ENCODE measurements around the gene TMEM182.

TMEM182 gene

DNA sequence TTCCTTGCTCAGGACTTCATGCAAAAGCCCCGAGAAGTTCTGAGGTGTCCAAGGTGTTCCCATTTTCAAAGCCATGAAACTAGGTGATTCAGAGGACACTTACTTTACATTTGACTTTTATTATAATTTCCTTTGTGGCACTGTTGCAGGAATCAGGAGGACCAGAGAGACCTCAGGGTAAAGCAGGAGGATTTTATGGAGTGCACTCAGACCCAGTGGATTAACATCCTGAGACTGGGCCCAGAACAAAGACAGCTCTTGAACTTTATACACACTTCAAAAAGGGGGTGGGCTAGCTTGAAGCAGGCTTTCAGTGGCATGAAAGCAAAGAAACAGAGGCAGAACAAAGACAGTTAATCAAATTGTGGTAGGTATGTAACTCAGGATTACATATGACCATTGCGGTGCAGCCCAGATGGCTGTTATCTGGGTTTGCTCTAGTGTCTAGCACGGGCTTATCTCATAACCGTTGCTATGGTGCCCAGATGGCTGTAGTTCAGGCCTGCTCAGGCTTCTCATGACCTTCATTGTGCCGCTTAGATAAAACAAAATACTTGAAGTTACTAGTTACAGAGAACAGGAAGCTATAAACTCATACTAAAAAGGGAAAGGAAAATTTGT is 39.4 kb downstream of the TMEM182 start:
- CTCF ChIA-PET = interaction anchor here (9.4 kb wide), 1 partner anchor 47 kb away, joined by 118 read pairs; no protein-coding TSS in a partner anchor
- Mint-ChIP-seq H3K27me3 (no peaks in the 10 kb centered on the region), H3K36me3 (peaks cover 36% of the 10 kb centered on the region), H3K4me1 (peaks cover 27% of the 10 kb centered on the region), H3K4me3 (no peak overlapping the region), H3K9me3 (peaks cover 49% of the 10 kb centered on the region), H3K27ac (no peak overlapping the region)
- no peak for DNase-seq

DNA sequence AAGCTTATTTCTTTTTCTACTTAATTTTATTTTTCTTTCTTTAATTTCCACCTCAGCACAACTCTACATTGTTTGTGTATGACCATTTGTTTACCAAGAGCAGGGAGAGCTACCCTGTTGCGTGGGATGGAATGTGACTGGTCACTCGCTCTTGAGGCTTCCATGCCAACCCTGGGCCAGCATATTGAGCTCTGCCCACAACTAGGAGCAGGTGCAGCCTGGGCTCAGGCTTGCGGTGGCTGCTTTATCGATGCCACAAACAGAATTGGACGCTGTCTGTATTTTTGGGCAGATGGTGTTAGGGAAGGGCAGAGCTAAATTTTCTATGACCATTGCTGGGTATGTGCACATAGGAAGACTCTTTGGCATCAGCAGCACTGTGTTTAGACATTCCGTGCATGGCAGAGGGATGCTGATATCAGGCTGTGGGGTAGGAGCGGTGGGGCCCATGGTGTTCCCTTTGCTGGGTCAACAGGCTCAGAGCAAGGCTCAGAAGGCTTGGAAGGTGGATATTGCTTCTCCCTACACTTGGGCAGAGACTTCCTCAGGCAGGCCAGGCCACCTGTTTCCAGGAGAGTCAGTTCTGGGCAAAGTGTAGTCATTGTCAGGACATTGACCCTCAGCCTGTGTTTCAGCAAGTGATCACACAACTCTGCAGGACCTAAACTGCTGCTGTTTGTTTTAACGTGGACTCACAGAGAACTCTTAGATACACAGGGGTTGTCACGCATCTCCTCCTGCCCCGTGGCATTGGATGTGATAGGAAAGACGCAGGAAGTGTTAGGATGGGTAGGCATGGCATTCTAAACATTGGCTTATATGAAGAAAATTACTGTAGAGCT is 40.2 kb downstream of the TMEM182 start:
- Mint-ChIP-seq H3K4me1 (peaks cover 27% of the 10 kb centered on the region), H3K36me3 (peaks cover 36% of the 10 kb centered on the region), H3K4me3 (no peak overlapping the region), H3K27ac (no peak overlapping the region), H3K27me3 (no peaks in the 10 kb centered on the region), H3K9me3 (peaks cover 49% of the 10 kb centered on the region)
- CTCF ChIA-PET = interaction anchor here (1.1 to 9.4 kb wide), 2 partner anchors 14 to 48 kb away, joined by 3 to 118 read pairs; no protein-coding TSS in a partner anchor
- no peak for DNase-seq

DNA sequence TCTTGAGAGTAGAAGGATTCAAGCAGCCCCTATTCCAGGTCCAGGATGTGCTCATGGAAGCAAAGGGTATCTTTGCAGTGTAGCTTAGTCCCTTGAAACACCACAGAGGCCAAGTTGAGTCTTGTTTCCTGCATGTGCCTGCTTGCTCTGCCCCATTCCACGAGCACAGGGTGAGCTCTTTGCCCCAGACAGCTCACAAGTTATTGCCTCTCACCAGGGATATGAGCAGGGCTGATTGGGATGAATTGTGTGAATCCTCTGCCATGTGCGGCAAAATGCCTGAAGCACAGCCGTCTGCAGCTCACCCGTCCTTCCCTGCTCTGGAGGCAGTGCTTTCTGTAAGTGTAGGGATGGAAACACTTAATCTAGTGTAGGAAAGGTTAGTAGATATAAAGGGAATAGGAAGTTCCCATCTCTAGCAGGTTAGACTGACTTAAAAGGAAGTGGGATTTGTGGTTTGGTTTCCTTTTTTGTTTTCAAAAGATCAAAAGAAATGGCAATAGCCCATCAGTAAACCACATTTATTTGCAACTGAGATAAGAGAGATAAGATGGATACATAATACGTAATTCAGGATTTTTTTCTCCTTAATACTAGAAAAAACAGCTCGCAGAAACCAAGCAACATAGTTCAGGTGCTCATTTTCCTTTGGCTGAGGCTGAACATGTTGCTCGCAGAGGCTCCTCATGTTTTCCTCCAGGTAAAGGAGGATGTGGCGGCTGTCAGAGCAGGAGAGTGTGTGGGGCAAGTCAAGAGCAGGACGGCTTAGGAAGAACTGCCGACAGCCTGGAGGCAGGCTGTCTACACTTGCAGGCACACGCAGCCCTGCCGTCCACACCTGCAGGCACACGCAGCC is 41.4 kb downstream of the TMEM182 start:
- Mint-ChIP-seq H3K9me3 (peaks cover 46% of the 10 kb centered on the region), H3K27me3 (no peaks in the 10 kb centered on the region), H3K4me3 (peak overlapping the region; percentile 0), H3K27ac (peak overlapping the region; percentile 3), H3K36me3 (peaks cover 36% of the 10 kb centered on the region), H3K4me1 (peaks cover 27% of the 10 kb centered on the region)
- CTCF ChIA-PET = interaction anchor here (1.1 to 9.4 kb wide), 2 partner anchors 13 to 49 kb away, joined by 3 to 118 read pairs; no protein-coding TSS in a partner anchor
- peak; percentile 27 for DNase-seq

DNA sequence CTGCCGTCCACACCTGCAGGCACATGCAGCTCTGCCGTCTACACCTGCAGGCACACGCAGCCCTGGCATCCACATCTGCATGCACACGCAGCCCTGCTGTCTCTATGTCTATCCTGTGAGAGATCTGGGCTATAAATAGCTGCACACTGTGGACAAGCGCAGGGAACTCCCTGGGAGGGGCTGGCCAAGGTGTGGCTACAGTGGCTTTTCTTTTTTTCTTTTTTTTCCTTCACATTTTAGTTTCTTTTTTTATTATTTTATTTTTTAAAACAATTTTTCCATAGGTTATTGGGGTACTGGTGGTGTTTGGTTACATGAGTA is 42.0 kb downstream of the TMEM182 start:
- DNase-seq = no peak
- Mint-ChIP-seq H3K27ac (no peak overlapping the region), H3K36me3 (peaks cover 35% of the 10 kb centered on the region), H3K4me1 (peaks cover 27% of the 10 kb centered on the region), H3K9me3 (peaks cover 46% of the 10 kb centered on the region), H3K27me3 (no peaks in the 10 kb centered on the region), H3K4me3 (no peak overlapping the region)
- CTCF ChIA-PET = interaction anchor here (1.1 to 9.4 kb wide), 2 partner anchors 45 to 50 kb away, joined by 4 to 118 read pairs; no protein-coding TSS in a partner anchor

DNA sequence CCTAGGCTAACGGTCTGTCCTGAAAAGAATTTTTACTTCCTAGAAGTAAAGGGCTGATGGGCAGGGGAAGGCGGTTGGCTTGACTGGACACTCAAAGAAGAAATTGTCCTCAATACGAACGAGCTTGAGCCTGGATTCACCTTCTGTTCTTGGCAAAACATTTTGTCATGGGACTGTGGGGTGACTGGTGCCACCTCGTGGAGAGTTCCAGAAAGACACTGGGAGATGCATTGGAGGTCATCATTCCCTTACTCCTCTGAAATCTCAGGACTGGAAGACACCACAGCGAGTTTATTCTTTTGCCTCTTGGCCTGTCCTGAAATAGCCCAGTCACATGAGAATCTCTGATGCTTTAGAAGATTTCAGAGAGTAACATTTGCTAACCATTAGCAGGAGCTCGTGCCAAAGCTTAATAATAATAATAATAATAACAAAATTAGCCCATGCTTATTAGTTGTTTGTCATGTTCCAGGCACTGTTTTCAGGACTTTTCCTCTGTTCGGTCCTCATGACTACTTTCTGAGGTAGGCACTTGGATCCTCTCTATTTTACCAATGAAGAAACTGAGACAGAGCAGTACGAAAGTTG is 44.5 kb downstream of the TMEM182 start:
- H3K4me1 Mint-ChIP-seq = peaks cover 27% of the 10 kb centered on the region
- H3K36me3 Mint-ChIP-seq = peaks cover 15% of the 10 kb centered on the region
- peak; percentile 63 for DNase-seq
- H3K27ac Mint-ChIP-seq = no peak overlapping the region
- peaks cover 22% of the 10 kb centered on the region for H3K9me3 Mint-ChIP-seq
- CTCF ChIA-PET = interaction anchor here (0.7 to 9.4 kb wide), 10 partner anchors 8 to 334 kb away, joined by 3 to 118 read pairs (median 4); partner anchors contain the start of gene SLC9A4
- no peak overlapping the region for H3K4me3 Mint-ChIP-seq
- no peaks in the 10 kb centered on the region for H3K27me3 Mint-ChIP-seq

DNA sequence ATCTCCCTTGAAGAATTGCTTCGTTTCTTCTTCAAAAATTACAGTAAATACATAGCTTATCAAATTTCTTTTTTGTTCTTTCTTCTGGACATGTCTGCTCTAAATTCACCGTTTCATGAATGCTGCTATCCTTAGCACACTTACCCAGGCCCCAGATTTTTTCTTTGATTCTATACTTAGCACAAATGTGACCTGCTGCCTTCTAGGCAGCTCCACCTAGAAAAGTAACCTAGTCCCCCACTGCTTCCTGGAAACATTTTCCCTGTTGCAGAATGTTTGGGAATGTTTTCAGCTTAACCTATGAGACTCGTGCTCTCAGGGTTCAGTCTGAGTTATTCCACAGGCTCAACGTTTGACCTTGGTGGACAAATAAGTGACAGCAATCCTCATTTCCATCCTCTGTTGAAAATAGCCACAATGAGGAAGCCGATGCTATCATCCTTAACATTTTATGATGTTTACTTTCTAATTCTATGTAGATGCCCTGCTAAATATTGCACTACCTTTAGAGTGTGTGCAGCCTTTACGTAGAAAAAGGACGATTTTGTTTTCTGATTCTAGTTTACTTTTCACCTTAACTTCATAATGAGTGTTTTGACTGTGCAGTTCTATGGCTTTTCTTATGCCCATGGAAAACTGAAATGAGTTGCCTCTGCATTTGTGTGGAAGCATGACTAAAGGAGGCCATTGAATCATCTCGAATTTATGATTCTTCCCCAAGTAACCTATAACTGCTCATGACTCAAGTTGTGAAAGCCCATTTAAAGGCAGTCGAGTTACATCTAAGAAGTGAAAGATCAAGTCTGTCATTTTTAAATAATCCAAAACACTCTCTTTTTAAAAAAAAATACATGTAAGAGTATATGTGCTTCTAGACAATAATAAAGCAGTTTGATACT is 47.7 kb downstream of the TMEM182 start:
- Mint-ChIP-seq H3K27ac (no peak overlapping the region), H3K36me3 (no peaks in the 10 kb centered on the region), H3K9me3 (no peaks in the 10 kb centered on the region), H3K4me3 (no peak overlapping the region), H3K4me1 (peaks cover 3% of the 10 kb centered on the region), H3K27me3 (no peaks in the 10 kb centered on the region)
- CTCF ChIA-PET = interaction anchor here (0.7 to 9.4 kb wide), 2 partner anchors 56 to 347 kb away, joined by 3 to 118 read pairs; no protein-coding TSS in a partner anchor
- DNase-seq = no peak

DNA sequence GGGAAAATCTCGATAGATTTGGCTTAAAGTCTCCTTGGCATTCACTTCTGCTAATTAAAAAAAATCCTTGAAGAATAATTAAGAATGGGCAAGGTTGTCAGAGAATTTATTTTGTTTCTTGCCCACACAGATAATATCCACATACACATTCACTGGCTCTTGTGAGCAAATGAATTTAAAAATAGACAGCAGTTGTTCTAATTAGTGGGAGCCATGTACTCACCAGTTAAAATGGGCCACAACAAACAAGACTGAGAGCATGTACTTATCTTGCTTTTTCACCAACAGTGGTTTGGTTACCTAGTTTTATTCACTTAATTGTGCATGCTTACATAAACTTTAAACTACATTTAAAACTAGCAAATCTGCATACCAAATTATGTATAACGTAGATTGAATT is 53.5 kb downstream of the TMEM182 start:
- Mint-ChIP-seq H3K4me1 (no peaks in the 10 kb centered on the region), H3K27ac (no peak overlapping the region), H3K27me3 (no peaks in the 10 kb centered on the region), H3K36me3 (no peaks in the 10 kb centered on the region), H3K4me3 (no peak overlapping the region), H3K9me3 (no peaks in the 10 kb centered on the region)
- CTCF ChIA-PET = interaction anchor here (0.9 to 1.6 kb wide), 3 partner anchors 9 to 62 kb away, joined by 3 to 6 read pairs (median 4); no protein-coding TSS in a partner anchor
- DNase-seq = no peak

DNA sequence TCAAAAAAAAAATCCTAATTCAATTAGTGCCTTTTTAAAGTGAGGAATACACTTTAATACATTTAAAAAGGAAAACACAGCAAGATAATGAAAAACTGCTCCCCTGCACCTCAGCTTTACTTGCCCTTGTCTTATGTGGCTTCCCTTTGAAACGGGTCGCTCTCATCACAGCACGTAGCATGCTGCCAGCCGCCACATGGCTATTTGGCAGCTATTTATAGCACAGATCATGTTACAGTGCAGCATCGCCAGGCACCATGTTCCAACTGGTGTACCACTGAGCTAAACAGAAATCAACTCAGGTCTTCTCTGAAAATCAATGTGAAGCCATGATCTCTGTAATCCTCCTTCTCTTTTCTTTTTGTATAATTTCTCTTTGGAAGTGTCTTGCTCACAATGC is 65.1 kb downstream of the TMEM182 start:
- Mint-ChIP-seq H3K4me3 (no peak overlapping the region), H3K4me1 (no peaks in the 10 kb centered on the region), H3K27ac (no peak overlapping the region), H3K9me3 (no peaks in the 10 kb centered on the region), H3K27me3 (no peaks in the 10 kb centered on the region), H3K36me3 (no peaks in the 10 kb centered on the region)
- CTCF ChIA-PET = interaction anchor here (1.2 kb wide), 2 partner anchors 13 to 14 kb away, joined by 3 to 6 read pairs; no protein-coding TSS in a partner anchor
- DNase-seq = no peak

DNA sequence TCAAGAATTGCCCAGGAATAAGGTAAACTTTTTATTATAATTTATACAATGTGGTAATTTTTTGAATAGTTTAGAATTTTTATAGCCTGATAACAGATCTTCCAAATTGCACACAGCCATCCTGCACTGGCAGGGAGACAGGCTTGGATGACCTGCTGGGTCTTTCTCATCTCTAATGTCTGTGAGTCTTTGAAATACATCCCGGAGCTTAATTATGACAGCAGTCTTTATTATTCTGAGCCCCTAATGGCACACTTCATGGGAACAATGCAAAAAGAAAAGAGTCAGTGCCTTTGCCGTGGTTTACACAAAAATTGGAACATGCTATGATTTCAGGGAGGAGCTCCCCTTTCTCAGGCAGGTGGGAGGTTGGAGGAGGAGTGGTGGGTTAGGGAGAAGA is 71.0 kb downstream of the TMEM182 start:
- no peak for DNase-seq
- Mint-ChIP-seq H3K36me3 (no peaks in the 10 kb centered on the region), H3K27ac (no peak overlapping the region), H3K4me3 (no peak overlapping the region), H3K9me3 (no peaks in the 10 kb centered on the region), H3K4me1 (no peaks in the 10 kb centered on the region), H3K27me3 (no peaks in the 10 kb centered on the region)
- CTCF ChIA-PET = interaction anchor here (2.4 kb wide), 1 partner anchor 8 kb away, joined by 9 read pairs; no protein-coding TSS in a partner anchor

DNA sequence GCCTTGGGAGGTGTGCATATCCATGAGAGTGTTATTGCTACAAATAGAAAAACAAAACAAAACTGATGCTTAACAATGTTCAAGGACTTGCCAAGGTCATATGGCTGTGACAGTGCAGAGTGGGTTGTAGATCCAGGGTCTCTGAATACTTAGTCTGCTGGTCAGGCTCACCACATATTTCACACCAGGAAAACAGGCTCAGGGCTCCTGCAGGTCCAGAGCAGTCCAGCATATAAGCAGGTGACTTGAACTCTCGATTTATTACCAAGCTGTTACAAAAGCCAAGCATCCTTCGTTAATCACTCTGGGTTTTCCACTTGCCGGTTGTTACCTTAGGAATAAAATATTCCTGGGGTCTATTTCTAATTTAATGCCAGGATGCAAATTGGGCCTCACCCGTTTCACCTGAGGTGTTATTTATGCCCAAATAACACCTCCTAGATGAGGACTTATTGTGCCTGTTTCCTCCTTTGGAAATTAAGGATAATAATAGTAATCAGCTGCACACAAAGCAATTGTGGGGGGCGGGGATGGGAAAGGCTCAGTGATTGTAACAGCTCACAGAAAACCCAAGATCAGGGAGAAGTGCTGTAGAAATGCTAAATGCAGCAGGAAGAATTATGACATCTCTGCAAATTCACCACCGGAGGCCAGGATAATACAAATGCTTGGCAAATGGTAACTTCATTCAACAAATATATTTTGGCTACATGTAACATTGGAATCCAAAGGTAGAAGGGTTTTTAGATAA is 72.9 kb downstream of the TMEM182 start:
- H3K36me3 Mint-ChIP-seq = no peaks in the 10 kb centered on the region
- DNase-seq = no peak
- H3K27ac Mint-ChIP-seq = no peak overlapping the region
- H3K4me1 Mint-ChIP-seq = no peaks in the 10 kb centered on the region
- H3K27me3 Mint-ChIP-seq = no peaks in the 10 kb centered on the region
- no peak overlapping the region for H3K4me3 Mint-ChIP-seq
- CTCF ChIA-PET = no interaction called here
- H3K9me3 Mint-ChIP-seq = no peaks in the 10 kb centered on the region

DNA sequence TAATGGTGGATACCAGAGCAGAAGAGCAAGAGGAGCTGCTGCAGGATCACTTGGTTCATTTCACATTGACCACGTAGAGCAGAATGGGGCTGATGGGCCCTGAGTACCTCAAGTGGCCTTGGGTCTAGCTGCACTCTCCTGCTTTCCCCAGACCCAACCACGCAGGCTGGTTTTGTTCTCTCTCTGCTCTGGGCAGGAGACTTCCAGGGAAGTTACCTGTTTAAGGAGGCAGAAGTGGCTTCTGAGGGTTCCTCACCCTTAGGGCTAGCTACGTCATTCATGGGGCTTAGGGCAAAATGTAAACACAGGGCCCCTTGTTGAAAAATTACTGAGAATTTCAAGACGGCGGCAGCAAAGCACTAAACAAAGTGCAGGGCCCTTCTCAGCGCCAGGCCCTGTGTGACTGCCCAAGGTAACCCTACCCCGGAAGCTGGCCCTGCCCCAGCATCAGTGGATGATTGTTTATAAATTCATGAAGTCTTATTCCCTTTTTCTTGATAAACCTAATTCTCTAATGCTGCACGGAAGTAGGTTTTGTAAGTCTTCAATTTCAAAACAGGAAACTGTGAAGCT is 75.9 kb downstream of the TMEM182 start:
- CTCF ChIA-PET = interaction anchor here (1.0 kb wide), 1 partner anchor 84 kb away, joined by 4 read pairs; no protein-coding TSS in a partner anchor
- Mint-ChIP-seq H3K4me1 (no peaks in the 10 kb centered on the region), H3K4me3 (no peak overlapping the region), H3K27me3 (no peaks in the 10 kb centered on the region), H3K9me3 (no peaks in the 10 kb centered on the region), H3K36me3 (no peaks in the 10 kb centered on the region), H3K27ac (no peak overlapping the region)
- DNase-seq = no peak
